CD14-positive monocyte (primary cell): ENCODE measurements around the gene TLCD3B. TPM values are rescaled to one million over a fixed set of nuclear protein-coding genes. Genes with fewer than 3 reads are reported as not detected.

Experiments
- DNase-seq, 3 donors: peaks; one replicate each; pipeline ENCODE4 v3.0.0-alpha.2; 2011 to 2022
- H2AFZ ChIP-seq: 2 replicates; pipeline ENCODE4 v1.6.0; 2012; ENCODE audit warnings: mild to moderate bottlenecking, low read depth, low read length, inconsistent platforms; ENCODE audit not compliant: insufficient read depth, poor library complexity, severe bottlenecking
- H3K27ac ChIP-seq, 2 donors: 1 replicate in 1 of 2; 2 replicates in 1 of 2; pipeline ENCODE4 v1.5.1; 2012 to 2013; ENCODE audit warnings: low read length in 2 of 2, control low read depth in 1 of 2, inconsistent platforms in 1 of 2, low read depth in 1 of 2, mild to moderate bottlenecking in 1 of 2
- H3K27me3 ChIP-seq, 2 donors: one replicate each; pipeline versions ENCODE4 v1.6.0 to v1.6.1; 2011 to 2013; ENCODE audit warnings: low read length in 2 of 2; ENCODE audit not compliant: control insufficient read depth in 2 of 2, insufficient read depth in 2 of 2
- H3K36me3 ChIP-seq, 2 donors: replicated peaks in 1 of 2; 1 replicate in 1 of 2; 2 replicates in 1 of 2; pipeline versions ENCODE4 v1.5.1 to v1.6.1; 2012 to 2013; ENCODE audit warnings: low read length in 2 of 2, control low read depth in 1 of 2, inconsistent platforms in 1 of 2, mild to moderate bottlenecking in 1 of 2; ENCODE audit not compliant: insufficient read depth in 2 of 2, control insufficient read depth in 1 of 2
- H3K4me1 ChIP-seq, 2 donors: 1 replicate in 1 of 2; 2 replicates in 1 of 2; pipeline versions ENCODE4 v1.5.1 to v1.6.1; 2012 to 2013; ENCODE audit warnings: low read length in 2 of 2, control low read depth in 1 of 2, inconsistent platforms in 1 of 2, mild to moderate bottlenecking in 1 of 2, moderate library complexity in 1 of 2; ENCODE audit not compliant: insufficient read depth in 2 of 2, control insufficient read depth in 1 of 2
- H3K4me2 ChIP-seq: replicated peaks from 2 replicates; pipeline ENCODE3; 2012; ENCODE audit warnings: low read length, moderate library complexity, mild to moderate bottlenecking; ENCODE audit not compliant: poor library complexity, severe bottlenecking; ENCODE audit errors: extremely low read depth
- H3K4me3 ChIP-seq, 3 experiments: fragments of 200-600 bp in 1 of 3; sonication (generic) in 1 of 3; replicated peaks in 1 of 3; 1 replicate in 2 of 3; 2 replicates in 1 of 3; pipeline ENCODE4 v1.5.1; 2011 to 2013; ENCODE audit warnings: low read length in 3 of 3, mild to moderate bottlenecking in 3 of 3, control low read depth in 2 of 3, low read depth in 2 of 3, inconsistent platforms in 1 of 3, moderate library complexity in 1 of 3
- H3K79me2 ChIP-seq: 2 replicates; pipeline ENCODE4 v1.6.0; 2012; ENCODE audit warnings: mild to moderate bottlenecking, control low read depth, inconsistent platforms, low read length, moderate library complexity; ENCODE audit not compliant: insufficient read depth
- H3K9ac ChIP-seq: 2 replicates; pipeline ENCODE4 v1.6.0; 2017; ENCODE audit warnings: low read length, mild to moderate bottlenecking; ENCODE audit not compliant: insufficient read depth, poor library complexity, severe bottlenecking
- H3K9me3 ChIP-seq, 2 donors: replicated peaks in 1 of 2; 1 replicate in 1 of 2; 2 replicates in 1 of 2; pipeline versions ENCODE4 v1.5.1 to v1.6.1; 2012 to 2013; ENCODE audit warnings: low read length in 2 of 2, control low read depth in 1 of 2; ENCODE audit not compliant: control insufficient read depth in 1 of 2, insufficient read depth in 1 of 2
- H4K20me1 ChIP-seq: 2 replicates; pipeline ENCODE4 v1.6.0; 2012; ENCODE audit warnings: mild to moderate bottlenecking, low read length, control low read depth, moderate library complexity; ENCODE audit not compliant: insufficient read depth
- H3K27ac Mint-ChIP-seq, 7 donors: one replicate each; pipeline ENCODE4 v1.8.0; 2020; ENCODE audit warnings: mild to moderate bottlenecking in 7 of 7, mixed read lengths in 7 of 7, moderate library complexity in 6 of 7, inconsistent platforms in 2 of 7
- H3K27me3 Mint-ChIP-seq, 3 donors: one replicate each; pipeline ENCODE4 v1.8.0; 2021 to 2022; ENCODE audit warnings: low read depth in 3 of 3, mild to moderate bottlenecking in 3 of 3, mixed read lengths in 3 of 3, moderate library complexity in 3 of 3, inconsistent platforms in 1 of 3
- H3K36me3 Mint-ChIP-seq, 2 donors: one replicate each; pipeline ENCODE4 v1.8.0; 2020; ENCODE audit warnings: mixed read lengths in 2 of 2, inconsistent platforms in 1 of 2, mild to moderate bottlenecking in 1 of 2
- H3K4me1 Mint-ChIP-seq: one replicate; pipeline ENCODE4 v1.8.0; 2020; ENCODE audit warnings: mild to moderate bottlenecking, mixed read lengths
- H3K4me3 Mint-ChIP-seq, 2 donors: one replicate each; pipeline ENCODE4 v1.8.0; 2020; ENCODE audit warnings: mild to moderate bottlenecking in 2 of 2, mixed read lengths in 2 of 2, moderate library complexity in 1 of 2
- H3K9me3 Mint-ChIP-seq, 7 donors: one replicate each; pipeline ENCODE4 v1.8.0; 2020 to 2022; ENCODE audit warnings: mixed read lengths in 7 of 7, mild to moderate bottlenecking in 6 of 7, moderate library complexity in 6 of 7, inconsistent platforms in 2 of 7
- WGBS: methylation state at CpG from one replicate; pipeline ENCODE4 v1.1.5; 2013; ENCODE audit warnings: missing lambda C conversion rate; ENCODE audit not compliant: insufficient coverage; 5-methylcytosine and 5-hydroxymethylcytosine counted together
- intact Hi-C, 2 donors: fragments of 100-400 bp; cut with micrococcal nuclease; formaldehyde crosslinking; loops; one replicate each; pipeline versions ENCODE4 v1.15.0 to v1.15.1; 2023
- polyA plus RNA-seq, 3 donors: library from polyadenylated mRNA; depleted of rRNA in 1 of 3; unstranded in 2 of 3; stranded (reverse) in 1 of 3; fragments of 300-500 nt in 2 of 3; fragments of >200 nt in 1 of 3; fragmentation: Illumina TruSeq in 2 of 3; gene quantifications; 1 replicate in 2 of 3; 2 replicates in 1 of 3; pipeline ENCODE4 v1.2.3, GENCODE V29; 2012 to 2021
- TF ChIP-seq, protein P1 (sequence below): fragments of 200-600 bp; IDR thresholded peaks from one replicate; pipeline ENCODE4 v1.8.0; 2022; ENCODE audit warnings: antibody characterized with exemption, mild to moderate bottlenecking

TLCD3B gene
- polyA plus RNA-seq, 3 donors = not detected

DNA sequence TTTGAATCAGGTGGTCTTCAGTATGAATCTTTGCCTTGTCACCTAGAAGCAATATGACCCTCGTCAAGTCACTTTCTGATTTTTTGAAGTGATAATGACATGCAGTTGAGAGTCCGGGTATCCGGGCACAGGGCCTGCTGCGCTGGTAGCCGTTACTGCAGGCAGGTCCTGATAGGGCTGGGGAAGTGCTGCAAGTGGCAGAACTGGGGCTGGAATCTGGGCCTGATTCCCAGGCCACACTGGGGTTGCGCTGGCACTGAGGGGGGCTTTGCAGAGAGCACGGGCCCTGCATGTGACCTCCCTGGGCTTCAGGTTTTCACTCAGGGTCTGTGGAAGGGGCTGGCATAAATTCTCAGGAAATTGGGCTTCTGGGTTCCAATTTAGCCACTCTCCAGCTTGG is 47.7 kb upstream of the TLCD3B start:
- Histone ChIP-seq H2AFZ (no peak overlapping the region), H3K27me3 (no peaks in the 10 kb centered on the region), H3K9me3 (no peaks in the 10 kb centered on the region), H3K27ac (peak overlapping the region in 1 of 2 donors; percentile 92), H3K4me2 (no peak overlapping the region), H4K20me1 (peaks cover 69% of the 10 kb centered on the region), H3K4me1 (peaks cover 24 to 39% of the 10 kb centered on the region in 2 donors), H3K4me3 (no peak overlapping the region), H3K36me3 (peaks cover 53 to 65% of the 10 kb centered on the region in 2 donors), H3K79me2 (peaks cover 52% of the 10 kb centered on the region), H3K9ac (no peak overlapping the region)
- Mint-ChIP-seq H3K36me3 (peaks cover 61 to 68% of the 10 kb centered on the region in 2 donors), H3K4me3 (no peak overlapping the region), H3K27me3 (peaks cover 0 to 1% (median 0%) of the 10 kb centered on the region in 3 donors), H3K9me3 (peaks cover 0 to 2% (median 0%) of the 10 kb centered on the region in 7 donors), H3K27ac (peak overlapping the region in 4 of 7 donors; percentile 8 to 96 (median 38)), H3K4me1 (peaks cover 31% of the 10 kb centered on the region)
- DNase-seq = no peak
- TF ChIP-seq, protein P1, sequence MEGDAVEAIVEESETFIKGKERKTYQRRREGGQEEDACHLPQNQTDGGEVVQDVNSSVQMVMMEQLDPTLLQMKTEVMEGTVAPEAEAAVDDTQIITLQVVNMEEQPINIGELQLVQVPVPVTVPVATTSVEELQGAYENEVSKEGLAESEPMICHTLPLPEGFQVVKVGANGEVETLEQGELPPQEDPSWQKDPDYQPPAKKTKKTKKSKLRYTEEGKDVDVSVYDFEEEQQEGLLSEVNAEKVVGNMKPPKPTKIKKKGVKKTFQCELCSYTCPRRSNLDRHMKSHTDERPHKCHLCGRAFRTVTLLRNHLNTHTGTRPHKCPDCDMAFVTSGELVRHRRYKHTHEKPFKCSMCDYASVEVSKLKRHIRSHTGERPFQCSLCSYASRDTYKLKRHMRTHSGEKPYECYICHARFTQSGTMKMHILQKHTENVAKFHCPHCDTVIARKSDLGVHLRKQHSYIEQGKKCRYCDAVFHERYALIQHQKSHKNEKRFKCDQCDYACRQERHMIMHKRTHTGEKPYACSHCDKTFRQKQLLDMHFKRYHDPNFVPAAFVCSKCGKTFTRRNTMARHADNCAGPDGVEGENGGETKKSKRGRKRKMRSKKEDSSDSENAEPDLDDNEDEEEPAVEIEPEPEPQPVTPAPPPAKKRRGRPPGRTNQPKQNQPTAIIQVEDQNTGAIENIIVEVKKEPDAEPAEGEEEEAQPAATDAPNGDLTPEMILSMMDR = no peak
- WGBS = 99% methylated on average over 7 of the region's 7 CpGs
- intact Hi-C loops = no loop called here

DNA sequence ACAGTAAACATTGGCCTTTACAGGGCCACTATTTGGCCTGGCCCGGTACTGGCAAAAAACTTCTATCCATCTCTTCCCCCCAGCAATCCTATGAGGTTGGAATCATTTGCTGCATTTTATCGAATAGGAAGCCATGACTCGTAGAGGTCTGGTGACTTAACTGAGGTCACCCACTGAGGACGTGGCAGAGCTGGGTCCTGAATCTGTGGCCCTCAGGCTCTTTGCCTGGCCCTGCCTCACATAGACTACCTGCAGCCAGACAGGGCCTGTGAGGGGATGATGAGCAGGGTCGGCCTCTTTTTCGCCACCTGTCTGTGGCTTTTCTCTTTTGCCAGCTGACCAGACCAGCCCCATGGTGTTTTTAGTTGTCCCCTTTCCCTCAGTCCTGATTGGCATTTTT is 46.6 kb upstream of the TLCD3B start:
- Mint-ChIP-seq H3K9me3 (peaks cover 0 to 2% (median 0%) of the 10 kb centered on the region in 7 donors), H3K27me3 (peaks cover 0 to 1% (median 0%) of the 10 kb centered on the region in 3 donors), H3K4me3 (peak overlapping the region in 1 of 2 donors; percentile 90), H3K4me1 (peaks cover 31% of the 10 kb centered on the region), H3K36me3 (peaks cover 50 to 64% of the 10 kb centered on the region in 2 donors), H3K27ac (peak overlapping the region; percentile 62 to 96 (median 87))
- Histone ChIP-seq H3K4me1 (peaks cover 24 to 39% of the 10 kb centered on the region in 2 donors), H3K9ac (no peak overlapping the region), H3K27me3 (no peaks in the 10 kb centered on the region), H2AFZ (no peak overlapping the region), H3K27ac (peak overlapping the region in 1 of 2 donors; percentile 92), H4K20me1 (peaks cover 59% of the 10 kb centered on the region), H3K4me3 (peak overlapping the region in 1 of 3 experiments; percentile 93), H3K79me2 (peaks cover 53% of the 10 kb centered on the region), H3K9me3 (no peaks in the 10 kb centered on the region), H3K4me2 (peak overlapping the region; percentile 97), H3K36me3 (peaks cover 42 to 60% of the 10 kb centered on the region in 2 donors)
- 78% methylated on average over 6 of the region's 6 CpGs for WGBS
- intact Hi-C loops = loop anchor here in 1 of 2 donors (2.0 kb wide), 1 partner anchor 13 kb away; the partner anchor contains the start of gene TBX6
- TF ChIP-seq, protein P1 = no peak
- DNase-seq = peak in 2 of 3 donors; percentile 36 to 65
